Osteoblast (primary cell): ENCODE results near the gene DHX29. TPM values are rescaled to one million over a fixed set of nuclear protein-coding genes. Genes with fewer than 3 reads are reported as not detected.

Source experiments
- DNase-seq: peaks from one replicate; pipeline ENCODE4 v3.0.0; 2011; ENCODE audit warnings: low spot score, mixed read lengths; ENCODE audit not compliant: insufficient read length; ENCODE audit errors: missing footprints
- H2AFZ ChIP-seq: 2 replicates; pipeline ENCODE4 v1.6.0; 2011; ENCODE audit warnings: mild to moderate bottlenecking, low read length
- H3K27ac ChIP-seq: 2 replicates; pipeline ENCODE4 v1.5.1; 2011; ENCODE audit warnings: mild to moderate bottlenecking, low read depth, low read length, moderate library complexity
- H3K27me3 ChIP-seq: 2 replicates; pipeline ENCODE4 v1.6.0; 2012; ENCODE audit warnings: mild to moderate bottlenecking, control low read depth, inconsistent platforms, low read length, moderate library complexity; ENCODE audit not compliant: insufficient read depth
- H3K36me3 ChIP-seq: 2 replicates; pipeline ENCODE4 v1.5.1; 2011; ENCODE audit warnings: mild to moderate bottlenecking, low read length, control low read depth, moderate library complexity; ENCODE audit not compliant: insufficient read depth
- H3K4me1 ChIP-seq: 2 replicates; pipeline ENCODE4 v1.5.1; 2011; ENCODE audit warnings: mild to moderate bottlenecking, low read length, control low read depth, moderate library complexity; ENCODE audit not compliant: insufficient read depth
- H3K4me2 ChIP-seq: 2 replicates; pipeline ENCODE4 v1.6.0; 2011; ENCODE audit warnings: mild to moderate bottlenecking, low read length; ENCODE audit not compliant: insufficient read depth
- H3K4me3 ChIP-seq: fragments of 200-600 bp; sonication (generic); 3 replicates; pipeline ENCODE4 v1.5.1; 2012; ENCODE audit warnings: mild to moderate bottlenecking, low read length, inconsistent platforms; ENCODE audit not compliant: insufficient read depth
- H3K79me2 ChIP-seq: 2 replicates; pipeline ENCODE4 v1.6.0; 2012; ENCODE audit warnings: mild to moderate bottlenecking, low read length, control low read depth, inconsistent platforms; ENCODE audit not compliant: insufficient read depth
- H3K9me3 ChIP-seq: 2 replicates; pipeline ENCODE4 v1.5.1; 2011; ENCODE audit warnings: low read depth, low read length, control low read depth
- H4K20me1 ChIP-seq: 2 replicates; pipeline ENCODE4 v1.6.0; 2012; ENCODE audit warnings: mild to moderate bottlenecking, low read length, control low read depth; ENCODE audit not compliant: insufficient read depth
- CTCF ChIP-seq: IDR thresholded peaks from 2 replicates; pipeline ENCODE4 v1.5.1; 2011; ENCODE audit warnings: mild to moderate bottlenecking, low read depth, low read length, moderate library complexity; ENCODE audit errors: extremely low read depth
- total RNA-seq: library from RNA; depleted of rRNA; stranded (reverse); fragments of >200 nt; gene quantifications from 2 replicates; pipeline ENCODE4 v1.2.3, GENCODE V29; 2012

DHX29 gene
- total RNA-seq, 1 donor, result 38.4 TPM

- no peak overlapping the region for H3K4me2 ChIP-seq
- H4K20me1 ChIP-seq, result no peaks in the 10 kb centered on the region
- no peak for DNase-seq
- H3K9me3 ChIP-seq, result no peaks in the 10 kb centered on the region
- no peaks in the 10 kb centered on the region for H3K4me1 ChIP-seq
- H3K79me2 ChIP-seq, result no peaks in the 10 kb centered on the region
- H3K4me3 ChIP-seq, result no peak overlapping the region
- no peaks in the 10 kb centered on the region for H3K36me3 ChIP-seq
- TF ChIP-seq CTCF, result no peak
- H2AFZ ChIP-seq, result no peak overlapping the region
- peaks cover 4% of the 10 kb centered on the region for H3K27me3 ChIP-seq
- no peak overlapping the region for H3K27ac ChIP-seq
Measured at GRCh38 chr5:55241746-55242145, 65.7 kb downstream of the DHX29 start.

- Histone ChIP-seq H3K36me3 (no peaks in the 10 kb centered on the region), H3K4me1 (peaks cover 13% of the 10 kb centered on the region), H2AFZ (no peak overlapping the region), H3K4me2 (no peak overlapping the region), H4K20me1 (no peaks in the 10 kb centered on the region), H3K9me3 (no peaks in the 10 kb centered on the region), H3K27me3 (peaks cover 17% of the 10 kb centered on the region), H3K79me2 (no peaks in the 10 kb centered on the region), H3K27ac (no peak overlapping the region), H3K4me3 (no peak overlapping the region)
- DNase-seq, result no peak
- TF ChIP-seq CTCF, result no peak
Measured at GRCh38 chr5:55236800-55237199, 70.7 kb downstream of the DHX29 start.

GRCh38 chr5:55234121-55234700 lies 73.3 kb downstream of the DHX29 start:
- H2AFZ ChIP-seq, result peak overlapping the region; percentile 93
- no peaks in the 10 kb centered on the region for H4K20me1 ChIP-seq
- H3K79me2 ChIP-seq, result no peaks in the 10 kb centered on the region
- no peak overlapping the region for H3K27ac ChIP-seq
- peaks cover 41% of the 10 kb centered on the region for H3K27me3 ChIP-seq
- peak; percentile 81 for DNase-seq
- H3K4me2 ChIP-seq, result peak overlapping the region; percentile 91
- no peak for TF ChIP-seq CTCF
- no peaks in the 10 kb centered on the region for H3K9me3 ChIP-seq
- peak overlapping the region; percentile 78 for H3K4me3 ChIP-seq
- H3K4me1 ChIP-seq, result peaks cover 17% of the 10 kb centered on the region
- no peaks in the 10 kb centered on the region for H3K36me3 ChIP-seq

GRCh38 chr5:55232985-55233928 lies 74.2 kb downstream of the DHX29 start, which contains the start of gene CCNO:
CCNO (minus strand) TSS chr5:55233608; CDS start chr5:55233523, 85 bp downstream.
- H4K20me1 ChIP-seq, result no peaks in the 10 kb centered on the region

More at GRCh38 chr5:55232985-55233928, 74.2 kb downstream of the DHX29 start, which contains the start of gene CCNO:
- H3K27me3 ChIP-seq, result peaks cover 49% of the 10 kb centered on the region
- no peaks in the 10 kb centered on the region for H3K36me3 ChIP-seq
- DNase-seq, result peak; percentile 96
- TF ChIP-seq CTCF, result no peak
- H3K4me2 ChIP-seq, result peak within 1 kb of the TSS; percentile 91
- H3K27ac ChIP-seq, result no peak within 1 kb of the TSS
- peak within 1 kb of the TSS; percentile 93 for H2AFZ ChIP-seq
- H3K4me3 ChIP-seq, result peak within 1 kb of the TSS; percentile 78
- no peaks in the 10 kb centered on the region for H3K9me3 ChIP-seq
- H3K4me1 ChIP-seq, result peaks cover 17% of the 10 kb centered on the region
- no peaks in the 10 kb centered on the region for H3K79me2 ChIP-seq
